ENCODE data around the gene DNAH6.

Gene DNAH6

GRCh38 chr2:84628486-84628885, 112.2 kb downstream of the DNAH6 start:
- DNase-seq (ENCODE audit: low spot score) = no peak

- no peak for DNase-seq (ENCODE audit: low spot score)
Measured at GRCh38 chr2:84629550-84629949, 113.3 kb downstream of the DNAH6 start.

GRCh38 chr2:84631047-84631446, 114.7 kb downstream of the DNAH6 start:
- peak; percentile 31 for DNase-seq (ENCODE audit: low spot score)

- peak; percentile 8 for DNase-seq (ENCODE audit: low spot score)
Measured at GRCh38 chr2:84631985-84632384, 115.7 kb downstream of the DNAH6 start.

GRCh38 chr2:84636080-84636971, 120.0 kb downstream of the DNAH6 start:
- no peak for DNase-seq (ENCODE audit: low spot score)

- no peak for DNase-seq (ENCODE audit: low spot score)
Measured at GRCh38 chr2:84639751-84640150, 123.5 kb downstream of the DNAH6 start.

GRCh38 chr2:84640411-84640810, 124.1 kb downstream of the DNAH6 start:
- no peak for DNase-seq (ENCODE audit: low spot score)

- no peak for DNase-seq (ENCODE audit: low spot score)
Measured at GRCh38 chr2:84641021-84641420, 124.7 kb downstream of the DNAH6 start.

GRCh38 chr2:84643991-84644390, 127.7 kb downstream of the DNAH6 start:
- no peak for DNase-seq (ENCODE audit: low spot score)

- DNase-seq (ENCODE audit: low spot score) = no peak
Measured at GRCh38 chr2:84646514-84646913, 130.2 kb downstream of the DNAH6 start.

- DNase-seq (ENCODE audit: low spot score) = no peak
Measured at GRCh38 chr2:84647267-84647666, 131.0 kb downstream of the DNAH6 start.

GRCh38 chr2:84649058-84649457, 132.8 kb downstream of the DNAH6 start:
- DNase-seq (ENCODE audit: low spot score) = no peak

GRCh38 chr2:84649487-84650142, 133.3 kb downstream of the DNAH6 start:
- no peak for DNase-seq (ENCODE audit: low spot score)

GRCh38 chr2:84652431-84652830, 136.1 kb downstream of the DNAH6 start:
- no peak for DNase-seq (ENCODE audit: low spot score)

- no peak for DNase-seq (ENCODE audit: low spot score)
Measured at GRCh38 chr2:84653302-84653701, 137.0 kb downstream of the DNAH6 start.

GRCh38 chr2:84654414-84654813, 138.1 kb downstream of the DNAH6 start:
- DNase-seq (ENCODE audit: low spot score) = no peak

- DNase-seq (ENCODE audit: low spot score) = no peak
Measured at GRCh38 chr2:84669122-84669521, 152.8 kb downstream of the DNAH6 start.

GRCh38 chr2:84674099-84674498, 157.8 kb downstream of the DNAH6 start:
- DNase-seq (ENCODE audit: low spot score) = no peak

GRCh38 chr2:84674586-84674985, 158.3 kb downstream of the DNAH6 start:
- no peak for DNase-seq (ENCODE audit: low spot score)

- DNase-seq (ENCODE audit: low spot score) = no peak
Measured at GRCh38 chr2:84676295-84676694, 160.0 kb downstream of the DNAH6 start.

GRCh38 chr2:84678214-84678613, 161.9 kb downstream of the DNAH6 start:
- DNase-seq (ENCODE audit: low spot score) = no peak

GRCh38 chr2:84686783-84687476, 170.6 kb downstream of the DNAH6 start:
- DNase-seq (ENCODE audit: low spot score) = no peak

Data from HuH-7.5 (cell line).